Calu3 (cell line): ENCODE data around the gene FCHSD2. TPM values are rescaled to one million over a fixed set of nuclear protein-coding genes. Genes with fewer than 3 reads are reported as not detected.

Experiments used
- BruUV-seq: library from RNA; stranded (reverse); fragments of 400-500 nt; replicated peaks from 2 replicates; lab custom pipeline; 2021; lab: Mats Ljungman, UMichigan
- CTCF ChIA-PET: fragments of 300-600 bp; sonication (Branson Sonifier 250); formaldehyde crosslinking; loops from one replicate; lab custom pipeline; 2022; ENCODE audit warnings: antibody characterized with exemption; lab: Charles Lee
- DNase-seq: peaks from one replicate; pipeline ENCODE4 v3.0.0; 2022
- H3K27ac Mint-ChIP-seq: one replicate; pipeline ENCODE4 v1.8.0; 2022; ENCODE audit warnings: mixed read lengths; ENCODE audit not compliant: unreplicated experiment
- H3K27me3 Mint-ChIP-seq: one replicate; pipeline ENCODE4 v1.8.0; 2022; ENCODE audit warnings: mixed read lengths; ENCODE audit not compliant: unreplicated experiment
- H3K36me3 Mint-ChIP-seq: one replicate; pipeline ENCODE4 v1.8.0; 2022; ENCODE audit warnings: mild to moderate bottlenecking, moderate library complexity, mixed read lengths; ENCODE audit not compliant: insufficient read depth, unreplicated experiment
- H3K4me1 Mint-ChIP-seq: one replicate; pipeline ENCODE4 v1.8.0; 2022; ENCODE audit warnings: mild to moderate bottlenecking, low read depth, mixed read lengths; ENCODE audit not compliant: unreplicated experiment
- H3K4me3 Mint-ChIP-seq: one replicate; pipeline ENCODE4 v1.8.0; 2022; ENCODE audit warnings: mild to moderate bottlenecking, low read depth, moderate library complexity, mixed read lengths; ENCODE audit not compliant: unreplicated experiment
- H3K9me3 Mint-ChIP-seq: one replicate; pipeline ENCODE4 v1.8.0; 2022; ENCODE audit warnings: low read depth, mixed read lengths; ENCODE audit not compliant: unreplicated experiment
- intact Hi-C: fragments of 100-400 bp; cut with micrococcal nuclease; formaldehyde crosslinking; loops from one replicate; pipeline ENCODE4 v1.10.0; 2022; ENCODE audit not compliant: unreplicated experiment
- total RNA-seq: library from RNA; stranded (reverse); gene quantifications from 2 replicates; pipeline ENCODE4 v1.2.3, GENCODE V29; 2022
- TF ChIP-seq, protein P1 (sequence below): fragments of 200-600 bp; IDR thresholded peaks from one replicate; pipeline ENCODE4 v1.8.0; 2022; ENCODE audit warnings: antibody characterized with exemption; ENCODE audit not compliant: unreplicated experiment

The FCHSD2 gene
- total RNA-seq, 1 experiment from 2014 or later, result 16.2 TPM

DNA sequence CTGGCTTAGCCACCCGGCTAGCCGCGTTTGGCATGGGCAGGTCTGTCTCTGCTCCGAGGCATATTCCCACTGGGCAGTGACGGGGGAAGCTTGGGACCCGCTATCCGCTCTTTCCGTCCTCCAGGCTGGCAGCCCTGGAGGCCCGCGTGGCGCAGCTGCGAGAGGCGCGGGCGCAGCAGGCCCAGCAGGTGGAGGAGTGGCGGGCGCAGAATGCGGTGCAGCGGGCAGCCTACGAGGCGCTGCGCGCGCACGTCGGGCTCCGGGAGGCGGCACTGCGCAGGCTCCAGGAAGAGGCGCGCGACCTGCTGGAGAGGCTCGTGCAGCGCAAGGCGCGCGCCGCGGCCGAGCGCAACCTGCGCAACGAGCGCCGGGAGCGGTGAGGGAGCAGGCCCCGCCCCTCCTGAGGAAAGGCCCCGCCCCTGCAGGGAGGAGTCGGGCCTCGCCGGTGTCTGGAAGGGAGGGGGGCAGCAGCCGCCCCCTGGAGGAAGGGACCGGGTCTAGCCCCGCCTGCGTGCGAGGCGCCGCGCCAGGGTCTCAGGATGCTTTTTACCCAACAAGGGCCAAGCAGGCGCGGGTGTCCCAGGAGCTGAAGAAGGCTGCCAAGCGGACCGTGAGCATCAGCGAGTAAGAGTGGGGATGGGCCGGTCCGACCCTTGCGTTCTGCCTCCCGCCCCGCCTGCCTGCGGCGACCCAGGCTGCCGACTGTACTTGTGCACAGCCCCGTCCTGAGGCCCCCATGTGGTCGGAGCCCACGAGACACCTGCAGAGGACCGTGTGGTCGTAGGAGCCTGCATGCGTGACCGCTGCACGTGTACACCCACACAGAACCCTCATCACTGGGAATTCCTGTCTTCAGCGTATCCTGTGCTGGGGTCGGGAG lies 320.0 kb downstream of the FCHSD2 start:
- Mint-ChIP-seq H3K9me3 (no peaks in the 10 kb centered on the region), H3K4me1 (no peaks in the 10 kb centered on the region), H3K27ac (no peak overlapping the region), H3K4me3 (peak overlapping the region; percentile 59), H3K27me3 (no peaks in the 10 kb centered on the region), H3K36me3 (peaks cover 13% of the 10 kb centered on the region)
- peak; percentile 85 for DNase-seq
- CTCF ChIA-PET, result interaction anchor here (0.5 to 0.8 kb wide), 3 partner anchors 9 to 103 kb away, joined by 3 to 7 read pairs (median 3); no protein-coding TSS in a partner anchor
- TF ChIP-seq, protein P1, sequence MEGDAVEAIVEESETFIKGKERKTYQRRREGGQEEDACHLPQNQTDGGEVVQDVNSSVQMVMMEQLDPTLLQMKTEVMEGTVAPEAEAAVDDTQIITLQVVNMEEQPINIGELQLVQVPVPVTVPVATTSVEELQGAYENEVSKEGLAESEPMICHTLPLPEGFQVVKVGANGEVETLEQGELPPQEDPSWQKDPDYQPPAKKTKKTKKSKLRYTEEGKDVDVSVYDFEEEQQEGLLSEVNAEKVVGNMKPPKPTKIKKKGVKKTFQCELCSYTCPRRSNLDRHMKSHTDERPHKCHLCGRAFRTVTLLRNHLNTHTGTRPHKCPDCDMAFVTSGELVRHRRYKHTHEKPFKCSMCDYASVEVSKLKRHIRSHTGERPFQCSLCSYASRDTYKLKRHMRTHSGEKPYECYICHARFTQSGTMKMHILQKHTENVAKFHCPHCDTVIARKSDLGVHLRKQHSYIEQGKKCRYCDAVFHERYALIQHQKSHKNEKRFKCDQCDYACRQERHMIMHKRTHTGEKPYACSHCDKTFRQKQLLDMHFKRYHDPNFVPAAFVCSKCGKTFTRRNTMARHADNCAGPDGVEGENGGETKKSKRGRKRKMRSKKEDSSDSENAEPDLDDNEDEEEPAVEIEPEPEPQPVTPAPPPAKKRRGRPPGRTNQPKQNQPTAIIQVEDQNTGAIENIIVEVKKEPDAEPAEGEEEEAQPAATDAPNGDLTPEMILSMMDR, result peak; percentile 28
- intact Hi-C loops, result no loop called here
- no TSS peak for BruUV-seq

DNA sequence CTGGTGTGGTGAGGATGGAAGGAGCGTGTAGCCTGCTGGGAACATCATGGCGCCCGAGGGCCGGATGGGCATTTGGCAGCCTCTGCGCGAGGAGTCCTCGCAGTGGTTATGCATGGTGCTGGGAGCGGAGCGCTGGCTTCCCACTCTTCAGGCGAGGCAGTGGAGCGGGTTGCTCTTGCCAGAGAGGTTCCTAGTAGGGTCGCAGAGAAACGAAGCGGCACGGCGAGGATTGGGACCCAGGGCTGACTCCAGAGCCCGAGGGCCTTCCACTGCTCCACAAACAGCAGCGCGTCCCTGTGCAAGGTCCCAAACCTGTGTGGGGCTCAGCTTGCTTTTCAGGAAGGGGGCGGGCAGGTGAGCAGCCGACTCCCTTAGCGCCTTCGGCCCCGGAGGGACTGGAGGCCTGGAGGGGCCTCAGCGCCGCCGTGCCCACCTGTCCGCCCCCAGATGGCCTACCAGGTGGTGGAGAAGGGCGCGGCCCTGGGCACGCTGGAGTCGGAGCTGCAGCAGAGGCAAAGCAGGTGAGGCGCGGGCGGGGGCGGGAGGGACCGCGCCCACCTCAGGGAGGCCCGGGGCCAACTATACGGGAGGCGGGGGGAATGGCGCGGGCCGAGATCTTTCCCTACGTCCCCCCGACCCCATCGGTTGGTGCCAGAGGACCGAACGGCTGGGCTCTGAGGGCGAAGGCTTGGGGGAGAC lies 320.7 kb downstream of the FCHSD2 start:
- DNase-seq, result no peak
- intact Hi-C loops, result no loop called here
- H3K4me1 Mint-ChIP-seq, result no peaks in the 10 kb centered on the region
- TF ChIP-seq, protein P1, result no peak
- CTCF ChIA-PET, result interaction anchor here (0.5 to 0.8 kb wide), 3 partner anchors 10 to 27 kb away, joined by 3 to 7 read pairs (median 3); partner anchors contain the start of gene STARD10
- H3K27ac Mint-ChIP-seq, result peak overlapping the region; percentile 48
- no peaks in the 10 kb centered on the region for H3K9me3 Mint-ChIP-seq
- H3K4me3 Mint-ChIP-seq, result peak overlapping the region; percentile 59
- BruUV-seq, result no TSS peak
- H3K36me3 Mint-ChIP-seq, result peaks cover 13% of the 10 kb centered on the region
- no peaks in the 10 kb centered on the region for H3K27me3 Mint-ChIP-seq

DNA sequence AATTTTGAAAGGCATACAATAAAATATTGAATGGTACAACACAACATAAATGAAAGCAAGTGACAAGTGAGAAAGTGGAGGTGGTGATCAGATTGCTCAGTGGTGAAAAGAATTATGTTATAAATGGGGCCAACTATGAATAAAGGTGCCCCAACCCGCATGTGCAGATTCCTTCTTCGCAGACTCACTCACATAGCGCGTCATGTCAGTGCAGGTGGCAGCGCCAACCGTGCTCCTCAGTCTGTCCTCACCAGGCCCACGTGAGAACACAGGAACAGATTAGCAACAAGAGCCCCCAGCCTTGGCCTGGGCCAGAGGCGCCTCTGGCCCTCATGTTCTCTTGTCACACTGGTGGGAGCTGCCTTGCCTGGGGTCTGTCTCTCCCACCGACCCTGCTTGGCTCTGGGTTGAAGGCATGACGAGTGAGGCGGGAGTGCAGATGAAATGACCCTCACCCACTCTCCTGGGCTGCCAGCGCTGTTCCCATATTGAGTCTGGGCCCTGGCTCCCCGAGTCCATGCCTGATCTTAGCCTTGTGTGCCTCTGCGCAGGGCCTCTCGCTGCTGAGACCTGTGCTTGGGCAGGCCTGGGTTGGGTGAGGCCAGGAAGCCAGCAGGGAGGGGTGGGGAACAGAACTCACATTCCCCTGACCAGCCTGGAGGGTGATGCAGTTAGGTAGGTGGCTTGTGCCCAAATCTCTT lies 321.5 kb downstream of the FCHSD2 start:
- CTCF ChIA-PET, result interaction anchor here (0.8 kb wide), 1 partner anchor 27 kb away, joined by 3 read pairs; the partner anchor contains the start of gene STARD10
- Mint-ChIP-seq H3K36me3 (peaks cover 13% of the 10 kb centered on the region), H3K4me3 (peak overlapping the region; percentile 59), H3K9me3 (no peaks in the 10 kb centered on the region), H3K4me1 (no peaks in the 10 kb centered on the region), H3K27me3 (no peaks in the 10 kb centered on the region), H3K27ac (peak overlapping the region; percentile 48)
- TF ChIP-seq, protein P1, result no peak
- BruUV-seq, result no TSS peak
- intact Hi-C loops, result no loop called here
- DNase-seq, result no peak

DNA sequence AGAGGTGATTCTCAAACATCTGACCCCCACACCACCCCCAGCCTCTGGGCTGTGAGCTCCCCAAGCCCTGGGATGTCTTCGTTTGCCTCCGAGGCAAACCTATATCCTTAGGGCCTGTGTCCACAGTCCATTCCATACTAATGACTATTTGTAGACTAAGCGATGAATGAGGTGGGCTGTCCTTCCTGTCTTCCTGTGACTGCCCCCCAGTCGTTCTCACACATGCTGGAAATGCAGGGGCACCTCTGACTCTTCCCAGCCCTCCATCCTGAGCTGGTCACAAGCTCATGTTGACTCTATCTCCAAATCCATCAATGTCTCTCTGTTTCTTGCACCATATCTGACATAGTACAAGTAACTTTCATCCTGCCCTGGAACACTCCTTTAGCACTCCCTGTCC lies 323.1 kb downstream of the FCHSD2 start:
- TF ChIP-seq, protein P1, result no peak
- Mint-ChIP-seq H3K4me3 (no peak overlapping the region), H3K4me1 (peaks cover 2% of the 10 kb centered on the region), H3K9me3 (no peaks in the 10 kb centered on the region), H3K27me3 (no peaks in the 10 kb centered on the region), H3K27ac (no peak overlapping the region), H3K36me3 (peaks cover 29% of the 10 kb centered on the region)
- DNase-seq, result no peak
- CTCF ChIA-PET, result interaction anchor here (0.5 to 0.6 kb wide), 2 partner anchors 739 to 1381 kb away, joined by 4 to 6 read pairs; partner anchors contain the start of genes LRRC51 and NUMA1
- BruUV-seq, result no TSS peak
- intact Hi-C loops, result no loop called here
